K562 (cell line): ENCODE measurements around the gene TIMM23. TPM values are rescaled to one million over a fixed set of nuclear protein-coding genes. Genes with fewer than 3 reads are reported as not detected.
A peak's percentile ranks its signal among the peaks of the same experiment; 100 is the strongest.

Experiments
- ARID1B ChIP-seq: fragments of 450-650 bp; IDR thresholded peaks from 2 replicates; pipeline ENCODE4 v1.6.1; 2016; ENCODE audit warnings: antibody characterized with exemption, mild to moderate bottlenecking, inconsistent platforms
- CEBPB ChIP-seq: fragments of 450-650 bp; IDR thresholded peaks from 2 replicates; pipeline ENCODE4 v1.6.1; 2016; ENCODE audit warnings: missing genetic modification characterization, missing compliant biosample characterization
- CSDE1 ChIP-seq, 2 experiments: fragments of 450-650 bp; IDR thresholded peaks; 2 replicates each; pipeline ENCODE4 v1.6.1; 2016; ENCODE audit warnings: mild to moderate bottlenecking in 1 of 2
- DIDO1 ChIP-seq: fragments of 450-650 bp; IDR thresholded peaks from 2 replicates; pipeline ENCODE4 v1.6.1; 2016; ENCODE audit warnings: low read depth, missing biosample characterization, missing genetic modification characterization
- ELF2 ChIP-seq: fragments of 250-450 bp; sonication (Bioruptor Pico); IDR thresholded peaks from 2 replicates; pipeline ENCODE4 v1.5.0; 2021; ENCODE audit warnings: mild to moderate bottlenecking
- EP400 ChIP-seq: fragments of 450-650 bp; IDR thresholded peaks from 2 replicates; pipeline ENCODE4 v1.6.1; 2017; ENCODE audit warnings: antibody characterized with exemption, mild to moderate bottlenecking, moderate library complexity
- GTF3C2 ChIP-seq: IDR thresholded peaks from 3 replicates; pipeline ENCODE4 v1.6.1; 2011; ENCODE audit warnings: borderline replicate concordance, mild to moderate bottlenecking, moderate library complexity; ENCODE audit not compliant: insufficient read length; ENCODE audit errors: extremely low read depth
- HMG20B ChIP-seq: fragments of 250-450 bp; sonication (Bioruptor Pico); IDR thresholded peaks from 2 replicates; pipeline ENCODE4 v1.5.0; 2021; ENCODE audit warnings: mild to moderate bottlenecking
- ILK ChIP-seq: fragments of 450-650 bp; IDR thresholded peaks from 2 replicates; pipeline ENCODE4 v1.6.1; 2016; ENCODE audit warnings: missing genetic modification characterization, low read depth, mild to moderate bottlenecking, missing compliant biosample characterization, moderate library complexity, borderline replicate concordance
- LEF1 ChIP-seq: fragments of 450-650 bp; IDR thresholded peaks from 2 replicates; pipeline ENCODE4 v1.6.1; 2016; ENCODE audit warnings: mild to moderate bottlenecking
- MAFF ChIP-seq: IDR thresholded peaks from 2 replicates; pipeline ENCODE4 v1.6.1; 2012; ENCODE audit warnings: low read length, improper control_type of control experiment
- NBN ChIP-seq: fragments of 450-650 bp; IDR thresholded peaks from 2 replicates; pipeline ENCODE4 v1.6.1; 2016; ENCODE audit warnings: low read depth, mild to moderate bottlenecking
- NFRKB ChIP-seq: fragments of 450-650 bp; IDR thresholded peaks from 2 replicates; pipeline ENCODE4 v1.6.1; 2016; ENCODE audit warnings: low read depth
- SRSF9 ChIP-seq: fragments of 200-400 bp; formaldehyde crosslinking; IDR thresholded peaks from 2 replicates; pipeline ENCODE4 v1.6.1; 2017; ENCODE audit warnings: low read depth, low read length, borderline replicate concordance
- TBL1XR1 ChIP-seq, 2 experiments: IDR thresholded peaks; 2 replicates each; pipeline ENCODE4 v1.6.1; 2012; ENCODE audit warnings: improper control_type of control experiment in 2 of 2, low read length in 2 of 2, mild to moderate bottlenecking in 1 of 2
- TEAD1 ChIP-seq, 2 experiments: fragments of 450-650 bp in 1 of 2; sonication (generic) in 1 of 2; formaldehyde crosslinking; IDR thresholded peaks; 2 replicates each; pipeline versions ENCODE4 v1.4.0 to v1.8.0; 2020 to 2022; ENCODE audit warnings: mild to moderate bottlenecking in 2 of 2, missing genetic modification reagents in 1 of 2
- ZNF12 ChIP-seq: sonication (generic); formaldehyde crosslinking; IDR thresholded peaks from 2 replicates; pipeline ENCODE4 v1.4.0; 2020; ENCODE audit warnings: mild to moderate bottlenecking, missing genetic modification reagents
- ZNF347 ChIP-seq: fragments of 450-650 bp; formaldehyde crosslinking; IDR thresholded peaks from 2 replicates; pipeline ENCODE4 v1.4.0; 2020; ENCODE audit warnings: low read depth, mild to moderate bottlenecking, moderate library complexity
- ZNF41 ChIP-seq: fragments of 250-450 bp; sonication (Bioruptor Pico); conservative IDR thresholded peaks from 2 replicates; pipeline ENCODE4 v1.4.0; 2020; ENCODE audit warnings: mild to moderate bottlenecking
- ZNF449 ChIP-seq: fragments of 250-450 bp; sonication (Bioruptor Pico); IDR thresholded peaks from 2 replicates; pipeline ENCODE4 v1.8.0; 2022; ENCODE audit warnings: moderate library complexity, mild to moderate bottlenecking, inconsistent platforms
- ZNF583 ChIP-seq: fragments of 250-450 bp; sonication (Bioruptor Pico); IDR thresholded peaks from 2 replicates; pipeline ENCODE4 v1.4.0; 2020
- polyA plus RNA-seq, 8 experiments: library from polyadenylated mRNA; depleted of rRNA in 4 of 8; stranded (reverse) in 5 of 8; unstranded in 3 of 8; fragments of >200 nt; fragmentation: Nextera tagmentation in 2 of 8; fragmentation: Illumina TruSeq in 1 of 8; extraction: Ambion mirVana in 2 of 8; extraction: Trizol in 1 of 8; gene quantifications; 2 replicates each; pipeline versions ENCODE4 v1.2.1 to v1.2.3, GENCODE V29; 2011 to 2014; ENCODE audit warnings: inconsistent platforms in 1 of 8, missing spikeins in 1 of 8
- total RNA-seq, 7 experiments: library from RNA; depleted of rRNA in 6 of 7; stranded (reverse); fragments of >200 nt in 6 of 7; fragmentation: Illumina TruSeq in 2 of 7; extraction: Trizol in 2 of 7; gene quantifications; 2 replicates each; pipeline versions ENCODE4 v1.2.1 to v1.2.3, GENCODE V29; 2011 to 2021; ENCODE audit warnings: low replicate concordance in 1 of 7

The TIMM23 gene
- total and polyA plus RNA-seq, 9 of the 15 experiments (the other 6 are each of a cell fraction or from before 2014, with no cell fraction given) = 148 to 280 (median 183) TPM

DNA sequence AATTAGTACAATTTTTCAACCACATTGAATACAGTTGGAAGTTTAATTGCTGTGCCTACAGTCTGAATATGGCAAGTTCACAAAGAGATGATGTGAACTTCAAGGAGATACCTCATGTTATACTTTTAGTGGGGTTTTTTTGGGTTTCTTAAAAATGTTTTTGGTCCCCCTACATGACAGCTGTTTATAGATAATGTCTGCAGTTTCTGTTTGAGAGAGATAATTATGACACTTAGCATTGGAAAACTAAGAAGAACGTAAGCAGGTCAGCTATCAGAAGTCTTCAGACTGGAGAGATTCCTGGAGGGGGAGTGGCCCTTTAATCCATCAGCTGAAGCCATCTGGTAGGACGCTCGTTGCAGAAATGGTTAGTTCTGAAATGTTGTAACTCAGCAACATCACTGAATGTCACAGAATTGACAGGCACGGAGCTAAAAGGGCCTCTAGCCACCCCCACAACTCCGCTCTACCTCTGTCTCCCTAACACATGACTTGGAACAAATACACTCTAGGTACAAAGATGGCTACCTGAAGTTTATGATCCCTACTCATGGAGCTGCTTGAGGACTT is 29.0 kb downstream of the TIMM23 start (continued):
- peak; percentile 99 for TF ChIP-seq NBN
- peak; percentile 98 to 99 for TF ChIP-seq TEAD1 (CRISPR knock-in tag; IDR thresholded peaks at IDR 0.05)
- TF ChIP-seq ILK = no peak; the same call in 1 of the 2 replicates
- TF ChIP-seq ZNF449 (CRISPR knock-in tag) = peak; percentile 90; the same call in 1 of the 2 replicates
- no peak for TF ChIP-seq ZNF12 (CRISPR knock-in tag)
- peak in 1 of 2 experiments; percentile 45; a peak in 1 of 4 replicates for TF ChIP-seq CSDE1 (IDR thresholded peaks at IDR 0.05)
- no peak for TF ChIP-seq ELF2 (CRISPR knock-in tag)
- no peak for TF ChIP-seq HMG20B (CRISPR knock-in tag)
- 0 out of 2 replicates have a peak, but pooled peaks have one; percentile 42 for TF ChIP-seq NFRKB
- peak; percentile 93 to 97 for TF ChIP-seq TBL1XR1 (IDR thresholded peaks at IDR 0.05; ENCODE audit: low read length in 2 of 2)
- peak; percentile 99 for TF ChIP-seq LEF1
- peak; percentile 85 for TF ChIP-seq ZNF41 (CRISPR knock-in tag)
- peak; percentile 32; the same call in 1 of the 2 replicates for TF ChIP-seq MAFF
- TF ChIP-seq EP400 = peak; percentile 86
- TF ChIP-seq ARID1B = peak; percentile 100
- no peak for TF ChIP-seq GTF3C2
- 0 out of 2 replicates have a peak, but pooled peaks have one; percentile 9 for TF ChIP-seq ZNF347 (CRISPR knock-in tag)
- TF ChIP-seq CEBPB (tag) = peak; percentile 95
- peak; percentile 93 for TF ChIP-seq ZNF583 (CRISPR knock-in tag)
- TF ChIP-seq SRSF9 = no peak
- TF ChIP-seq DIDO1 (tag) = peak; percentile 40; the same call in 1 of the 2 replicates
